Fibroblast of the aortic adventitia (primary cell): ENCODE data around the gene VMO1. TPM values are rescaled to one million over a fixed set of nuclear protein-coding genes. Genes with fewer than 3 reads are reported as not detected.

ENCODE experiments used
- total RNA-seq: library from RNA; depleted of rRNA; stranded (reverse); fragments of >200 nt; gene quantifications from 2 replicates; pipeline ENCODE4 v1.2.3, GENCODE V29; 2012; ENCODE audit warnings: low replicate concordance

The VMO1 gene
- total RNA-seq, 1 donor, result 0.27 TPM

Other genes with a start within 250 kb of the VMO1 start
- 51.0 and 55.8 TPM in 2 replicates for gene MYBBP1A, start 231.0 kb downstream of the VMO1 start, total RNA-seq
- gene GGT6, start 225.8 kb downstream of the VMO1 start, total RNA-seq, result not detected in 2 replicates
- gene SMTNL2, start 201.8 kb downstream of the VMO1 start, total RNA-seq, result 0.16 TPM in 1 of 2 replicates, not detected in the other
- 0.98 TPM in 1 of 2 replicates, not detected in the other for gene ALOX15, start 144.7 kb downstream of the VMO1 start, total RNA-seq
- gene PELP1, start 82.2 kb downstream of the VMO1 start, total RNA-seq, result 31.7 and 35.1 TPM in 2 replicates
- gene ARRB2, start 75.7 kb downstream of the VMO1 start, total RNA-seq, result 8.9 and 13.3 TPM in 2 replicates
- gene MED11, start 54.9 kb downstream of the VMO1 start, total RNA-seq, result 12.4 and 14.1 TPM in 2 replicates
- 0.18 TPM in 1 of 2 replicates, not detected in the other for gene ZMYND15, start 46.5 kb downstream of the VMO1 start, total RNA-seq
- 2.6 TPM in 2 replicates for gene CXCL16, start 46.4 kb downstream of the VMO1 start, total RNA-seq
- gene TM4SF5, start 14.5 kb downstream of the VMO1 start, total RNA-seq, result not detected in 2 replicates
- gene GLTPD2, start 2.6 kb upstream of the VMO1 start, total RNA-seq, result not detected in 2 replicates
- 97.2 and 134 TPM in 2 replicates for gene PSMB6, start 9.8 kb upstream of the VMO1 start, total RNA-seq
- 14.4 and 18.4 TPM in 2 replicates for gene PLD2, start 20.8 kb upstream of the VMO1 start, total RNA-seq
- 38.4 and 48.5 TPM in 2 replicates for gene MINK1, start 47.0 kb upstream of the VMO1 start, total RNA-seq
- 3.8 and 4.5 TPM in 2 replicates for gene C17orf107, start 113.2 kb upstream of the VMO1 start, total RNA-seq
- gene CHRNE, start 116.7 kb upstream of the VMO1 start, total RNA-seq, result 0.33 and 4.9 TPM in 2 replicates
- not detected in 2 replicates for gene GP1BA, start 145.9 kb upstream of the VMO1 start, total RNA-seq
- gene SLC25A11, start 153.7 kb upstream of the VMO1 start, total RNA-seq, result 28.3 and 49.9 TPM in 2 replicates
- gene RNF167, start 153.9 kb upstream of the VMO1 start, total RNA-seq, result 17.2 and 26.4 TPM in 2 replicates
- 507 and 514 TPM in 2 replicates for gene PFN1, start 162.2 kb upstream of the VMO1 start, total RNA-seq
- 2.8 and 4.7 TPM in 2 replicates for gene ENO3, start 164.8 kb upstream of the VMO1 start, total RNA-seq
- 29.2 and 59.5 TPM in 2 replicates for gene SPAG7, start 181.5 kb upstream of the VMO1 start, total RNA-seq
- 12.1 and 21.1 TPM in 2 replicates for gene CAMTA2, start 201.3 kb upstream of the VMO1 start, total RNA-seq
- 0.36 TPM in 1 of 2 replicates, not detected in the other for gene INCA1, start 211.2 kb upstream of the VMO1 start, total RNA-seq
- gene KIF1C, start 211.6 kb upstream of the VMO1 start, total RNA-seq, result 59.5 and 142 TPM in 2 replicates
- 0.09 and 0.25 TPM in 2 replicates for gene SLC52A1, start 249.1 kb upstream of the VMO1 start, total RNA-seq